Suprapubic skin (tissue), 3 donors: ENCODE measurements around the gene IQCM.

Experiments
- POLR2A ChIP-seq, 2 donors: fragments of 450-650 bp; IDR thresholded peaks; one replicate each; pipeline ENCODE4 v1.6.1; 2017; ENCODE audit warnings: antibody characterized with exemption in 2 of 2, mild to moderate bottlenecking in 2 of 2, moderate library complexity in 2 of 2
- TF ChIP-seq, protein P1 (sequence below), 2 donors: fragments of 200-600 bp in 1 of 2; fragments of 450-650 bp in 1 of 2; sonication (generic) in 1 of 2; IDR thresholded peaks; one replicate each; pipeline ENCODE4 v1.5.1; 2016 to 2019; ENCODE audit warnings: antibody characterized with exemption in 2 of 2, mild to moderate bottlenecking in 1 of 2, moderate library complexity in 1 of 2

DNA sequence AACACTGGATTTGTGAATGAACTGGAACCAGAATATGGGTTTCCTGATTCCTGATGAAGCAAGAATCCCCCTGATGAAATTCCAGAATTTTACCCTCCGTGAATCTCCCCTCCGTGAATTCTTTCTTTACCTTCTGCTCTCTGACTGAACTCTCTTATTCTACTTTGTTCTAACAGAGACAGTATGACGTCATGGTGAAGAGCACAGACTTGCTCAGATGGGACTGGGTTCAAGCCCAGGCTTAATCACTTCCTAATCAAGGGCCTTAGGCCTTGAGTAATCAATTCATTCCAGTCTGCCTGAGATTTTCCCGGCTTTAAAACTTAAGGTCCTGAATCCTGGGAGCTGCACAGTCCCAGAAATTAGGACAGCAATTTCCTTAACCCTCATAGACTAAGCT, 64.5 kb downstream of the IQCM start:
- TF ChIP-seq POLR2A (IDR thresholded peaks at IDR 0.05) = no peak
- TF ChIP-seq, protein P1, sequence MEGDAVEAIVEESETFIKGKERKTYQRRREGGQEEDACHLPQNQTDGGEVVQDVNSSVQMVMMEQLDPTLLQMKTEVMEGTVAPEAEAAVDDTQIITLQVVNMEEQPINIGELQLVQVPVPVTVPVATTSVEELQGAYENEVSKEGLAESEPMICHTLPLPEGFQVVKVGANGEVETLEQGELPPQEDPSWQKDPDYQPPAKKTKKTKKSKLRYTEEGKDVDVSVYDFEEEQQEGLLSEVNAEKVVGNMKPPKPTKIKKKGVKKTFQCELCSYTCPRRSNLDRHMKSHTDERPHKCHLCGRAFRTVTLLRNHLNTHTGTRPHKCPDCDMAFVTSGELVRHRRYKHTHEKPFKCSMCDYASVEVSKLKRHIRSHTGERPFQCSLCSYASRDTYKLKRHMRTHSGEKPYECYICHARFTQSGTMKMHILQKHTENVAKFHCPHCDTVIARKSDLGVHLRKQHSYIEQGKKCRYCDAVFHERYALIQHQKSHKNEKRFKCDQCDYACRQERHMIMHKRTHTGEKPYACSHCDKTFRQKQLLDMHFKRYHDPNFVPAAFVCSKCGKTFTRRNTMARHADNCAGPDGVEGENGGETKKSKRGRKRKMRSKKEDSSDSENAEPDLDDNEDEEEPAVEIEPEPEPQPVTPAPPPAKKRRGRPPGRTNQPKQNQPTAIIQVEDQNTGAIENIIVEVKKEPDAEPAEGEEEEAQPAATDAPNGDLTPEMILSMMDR (IDR thresholded peaks at IDR 0.05) = no peak
